Measurements from ENCODE around the gene ACSS1.
A peak's percentile ranks its signal among the peaks of the same experiment; 100 is the strongest.

The ACSS1 gene

GRCh38 chr20:24970030-24970553 lies 87.8 kb downstream of the ACSS1 start:
- DNase-seq: no peak

- DNase-seq: no peak
Measured at GRCh38 chr20:24969186-24970029, 88.5 kb downstream of the ACSS1 start.

- DNase-seq: no peak
Measured at GRCh38 chr20:24968278-24968800, 89.6 kb downstream of the ACSS1 start.

- DNase-seq: no peak
Measured at GRCh38 chr20:24966317-24967012, 91.5 kb downstream of the ACSS1 start.

GRCh38 chr20:24965065-24965919 lies 92.6 kb downstream of the ACSS1 start:
- DNase-seq: peak; percentile 19

GRCh38 chr20:24964506-24964840 lies 93.5 kb downstream of the ACSS1 start:
- no peak for DNase-seq

GRCh38 chr20:24963672-24964505 lies 94.0 kb downstream of the ACSS1 start:
- DNase-seq: no peak

GRCh38 chr20:24962510-24962909 lies 95.4 kb downstream of the ACSS1 start:
- DNase-seq: no peak

GRCh38 chr20:24962182-24962492 lies 95.8 kb downstream of the ACSS1 start:
- no peak for DNase-seq

GRCh38 chr20:24961384-24962181 lies 96.4 kb downstream of the ACSS1 start:
- DNase-seq: no peak

- DNase-seq: no peak
Measured at GRCh38 chr20:24960861-24961260, 97.1 kb downstream of the ACSS1 start.

- DNase-seq: no peak
Measured at GRCh38 chr20:24960302-24960801, 97.6 kb downstream of the ACSS1 start.

- DNase-seq: no peak
Measured at GRCh38 chr20:24959591-24960301, 98.2 kb downstream of the ACSS1 start.

- no peak for DNase-seq
Measured at GRCh38 chr20:24958506-24959385, 99.2 kb downstream of the ACSS1 start.

GRCh38 chr20:24957326-24958016 lies 100.5 kb downstream of the ACSS1 start:
- DNase-seq: peak; percentile 22

Measured in retina (tissue), 1 donor.